ENCODE data around the gene KRT35. TPM values are rescaled to one million over a fixed set of nuclear protein-coding genes. Genes with fewer than 3 reads are reported as not detected.

Gene KRT35
- total and polyA plus RNA-seq, 2 experiments from 2014 or later = not detected

- TF ChIP-seq POLR2AphosphoS5 (IDR thresholded peaks at IDR 0.05; ENCODE audit: low read depth) = no peak
- TF ChIP-seq ETS1 (IDR thresholded peaks at IDR 0.05) = no peak
- no peak for TF ChIP-seq EZH2 (IDR thresholded peaks at IDR 0.05; ENCODE audit: low read depth, unreplicated experiment)
- no peak for TF ChIP-seq EZH2phosphoT487 (IDR thresholded peaks at IDR 0.05; ENCODE audit: unreplicated experiment)
- TF ChIP-seq CTCF (conservative IDR thresholded peaks at IDR 0.05; ENCODE audit: low read depth in 2 of 2) = no peak
- no peak for TF ChIP-seq CREB1 (CRISPR knock-in tag; IDR thresholded peaks at IDR 0.05; ENCODE audit: low read depth)
- no peak for TF ChIP-seq ZNF331 (CRISPR knock-in tag; IDR thresholded peaks at IDR 0.05; ENCODE audit: low read depth)
- no peak for TF ChIP-seq STAT1 (IDR thresholded peaks at IDR 0.05; ENCODE audit: unreplicated experiment)
- no peak for TF ChIP-seq NANOG (IDR thresholded peaks at IDR 0.05; ENCODE audit: borderline replicate concordance)
Measured at GRCh38 chr17:41524261-41524660, 43.3 kb upstream of the KRT35 start (continued).

- Histone ChIP-seq H3K4me3 (no peak overlapping the region), H4K20me1 (replicated peaks; ENCODE audit: insufficient read depth) (peaks cover 9% of the 10 kb centered on the region; the same call in 1 of the 2 replicates), H3K79me2 (replicated peaks; ENCODE audit: insufficient read depth) (peaks cover 11% of the 10 kb centered on the region), H3K4me2 (no peak overlapping the region), H3K9me2 (ENCODE audit: insufficient read depth) (no peaks in the 10 kb centered on the region), H3F3A (replicated peaks; ENCODE audit: low read depth) (0 out of 2 replicates have a peak, but pooled peaks cover 4% of the 10 kb centered on the region), H3K27ac (ENCODE audit: low read depth) (no peak overlapping the region), H3K27me3 (ENCODE audit: insufficient read depth) (no peaks in the 10 kb centered on the region), H2AFZ (no peak overlapping the region), H3K36me3 (ENCODE audit: insufficient read depth) (0 out of 2 replicates have a peak, but pooled peaks cover 9% of the 10 kb centered on the region), H3K4me1 (ENCODE audit: insufficient read depth) (peaks cover 17% of the 10 kb centered on the region)
- no peak overlapping the region for H3K27ac Mint-ChIP-seq
- no peak for DNase-seq (ENCODE audit: low spot score)
- H3K27me3 Mint-ChIP-seq (ENCODE audit: insufficient read depth, low read depth, poor library complexity) = peaks cover 20% of the 10 kb centered on the region
- no peak for ATAC-seq
- peaks cover 40% of the 10 kb centered on the region for H3K36me3 Mint-ChIP-seq (ENCODE audit: low read depth)
- no peak overlapping the region for H3K4me3 Mint-ChIP-seq
- no peaks in the 10 kb centered on the region; the same call in 2 of the 3 replicates for H3K9me3 Mint-ChIP-seq
- peaks cover 36% of the 10 kb centered on the region for H3K4me1 Mint-ChIP-seq
- no peak for TF ChIP-seq EZH2 (IDR thresholded peaks at IDR 0.05; ENCODE audit: low read depth, unreplicated experiment)
Measured at GRCh38 chr17:41523787-41524186, 42.8 kb upstream of the KRT35 start.

GRCh38 chr17:41523225-41523593, 42.3 kb upstream of the KRT35 start:
- H3F3A ChIP-seq (replicated peaks; ENCODE audit: low read depth) = 0 out of 2 replicates have a peak, but pooled peaks cover 4% of the 10 kb centered on the region
- no peak overlapping the region for H3K4me3 Mint-ChIP-seq
- TF ChIP-seq STAT1 (IDR thresholded peaks at IDR 0.05; ENCODE audit: unreplicated experiment) = no peak
- no peak for TF ChIP-seq POLR2AphosphoS5 (IDR thresholded peaks at IDR 0.05; ENCODE audit: low read depth)
- no peak for TF ChIP-seq NANOG (IDR thresholded peaks at IDR 0.05; ENCODE audit: borderline replicate concordance)
- TF ChIP-seq JUNB (IDR thresholded peaks at IDR 0.05; ENCODE audit: unreplicated experiment) = no peak
- no peak for TF ChIP-seq EZH2phosphoT487 (IDR thresholded peaks at IDR 0.05; ENCODE audit: unreplicated experiment)
- no peak for TF ChIP-seq ZNF114 (CRISPR knock-in tag; IDR thresholded peaks at IDR 0.05)
- no peak for TF ChIP-seq CREB1 (CRISPR knock-in tag; IDR thresholded peaks at IDR 0.05; ENCODE audit: low read depth)
- no peak for TF ChIP-seq ETS1 (IDR thresholded peaks at IDR 0.05)
- no peak for TF ChIP-seq CTCF (conservative IDR thresholded peaks at IDR 0.05; ENCODE audit: low read depth in 2 of 2)

More at GRCh38 chr17:41523225-41523593, 42.3 kb upstream of the KRT35 start:
- Mint-ChIP-seq H3K9me3 (no peaks in the 10 kb centered on the region; the same call in 2 of the 3 replicates), H3K36me3 (ENCODE audit: low read depth) (peaks cover 40% of the 10 kb centered on the region), H3K27me3 (ENCODE audit: insufficient read depth, low read depth, poor library complexity) (peaks cover 14% of the 10 kb centered on the region), H3K27ac (no peak overlapping the region), H3K4me1 (peaks cover 30% of the 10 kb centered on the region)
- ATAC-seq = no peak
- Histone ChIP-seq H4K20me1 (replicated peaks; ENCODE audit: insufficient read depth) (peaks cover 9% of the 10 kb centered on the region; the same call in 1 of the 2 replicates), H3K4me2 (no peak overlapping the region), H3K27ac (ENCODE audit: low read depth) (no peak overlapping the region), H3K4me3 (no peak overlapping the region), H3K36me3 (ENCODE audit: insufficient read depth) (0 out of 2 replicates have a peak, but pooled peaks cover 9% of the 10 kb centered on the region), H3K27me3 (ENCODE audit: insufficient read depth) (no peaks in the 10 kb centered on the region), H2AFZ (no peak overlapping the region), H3K9me2 (ENCODE audit: insufficient read depth) (no peaks in the 10 kb centered on the region), H3K79me2 (replicated peaks; ENCODE audit: insufficient read depth) (peaks cover 11% of the 10 kb centered on the region), H3K4me1 (ENCODE audit: insufficient read depth) (peaks cover 12% of the 10 kb centered on the region; the same call in 1 of the 2 replicates)
- no peak for DNase-seq (ENCODE audit: low spot score)

Measured in GM23338 (cell line).